Smooth muscle cell (in vitro differentiated cells): ENCODE results near the gene SCMH1. TPM values are rescaled to one million over a fixed set of nuclear protein-coding genes. Genes with fewer than 3 reads are reported as not detected.

Experiments
- DNase-seq: peaks from one replicate; lab custom pipeline; 2025; ENCODE audit not compliant: unreplicated experiment; lab: John Stamatoyannopoulos, UW
- H2AFZ ChIP-seq: fragments of 200-600 bp; sonication (generic); 2 replicates; pipeline ENCODE4 v1.6.0; 2016; ENCODE audit warnings: antibody characterized with exemption, low read depth, mild to moderate bottlenecking
- H3F3A ChIP-seq: fragments of 200-600 bp; sonication (generic); 2 replicates; pipeline ENCODE4 v1.6.0; 2017; ENCODE audit warnings: antibody characterized with exemption, low read depth
- H3K27ac ChIP-seq: fragments of 200-600 bp; sonication (generic); 2 replicates; pipeline ENCODE4 v1.5.1; 2016; ENCODE audit warnings: low read depth, mild to moderate bottlenecking
- H3K27me3 ChIP-seq: fragments of 200-600 bp; sonication (generic); 2 replicates; pipeline ENCODE4 v1.6.1; 2016; ENCODE audit warnings: low read depth, mild to moderate bottlenecking
- H3K36me3 ChIP-seq: fragments of 200-600 bp; sonication (generic); 2 replicates; pipeline ENCODE4 v1.5.1; 2016; ENCODE audit warnings: low read depth
- H3K4me1 ChIP-seq: fragments of 200-600 bp; sonication (generic); 2 replicates; pipeline ENCODE4 v1.5.1; 2016; ENCODE audit warnings: low read depth
- H3K4me2 ChIP-seq: fragments of 200-600 bp; sonication (generic); 2 replicates; pipeline ENCODE4 v1.6.0; 2016; ENCODE audit warnings: mild to moderate bottlenecking
- H3K4me3 ChIP-seq: fragments of 200-600 bp; sonication (generic); 2 replicates; pipeline ENCODE4 v1.5.1; 2016; ENCODE audit warnings: mild to moderate bottlenecking
- H3K79me2 ChIP-seq: fragments of 200-600 bp; sonication (generic); 2 replicates; pipeline ENCODE4 v1.6.0; 2016; ENCODE audit warnings: low read depth, mild to moderate bottlenecking
- H3K9ac ChIP-seq: fragments of 200-600 bp; sonication (generic); 2 replicates; pipeline ENCODE4 v1.6.0; 2016; ENCODE audit warnings: low read depth
- H3K9me3 ChIP-seq: fragments of 200-600 bp; sonication (generic); replicated peaks from 2 replicates; pipeline ENCODE4 v1.5.1; 2016; ENCODE audit warnings: low read depth
- H4K20me1 ChIP-seq: fragments of 200-600 bp; sonication (generic); 2 replicates; pipeline ENCODE4 v1.6.0; 2016; ENCODE audit warnings: low read depth
- WGBS: methylation state at CpG from one replicate; pipeline ENCODE4 v1.1.7; 2016; ENCODE audit warnings: low lambda C conversion rate; 5-methylcytosine and 5-hydroxymethylcytosine counted together
- polyA plus RNA-seq: library from polyadenylated mRNA; unstranded; fragments of >200 nt; fragmentation: Nextera tagmentation; extraction: Ambion mirVana; gene quantifications from 2 replicates; pipeline ENCODE4 v1.2.1, GENCODE V29; 2016
- total RNA-seq: library from RNA; depleted of rRNA; stranded (reverse); fragments of >200 nt; gene quantifications from 2 replicates; pipeline ENCODE4 v1.2.3, GENCODE V29; 2014
- TF ChIP-seq, protein P1 (sequence below): fragments of 200-600 bp; sonication (generic); IDR thresholded peaks from 2 replicates; pipeline ENCODE4 v1.5.1; 2017; ENCODE audit warnings: borderline replicate concordance, mild to moderate bottlenecking, antibody characterized with exemption; ENCODE audit not compliant: insufficient read depth, poor library complexity, severe bottlenecking

Gene SCMH1
- total and polyA plus RNA-seq, 2 experiments from 2014 or later = 24.0 to 46.4 TPM

DNA sequence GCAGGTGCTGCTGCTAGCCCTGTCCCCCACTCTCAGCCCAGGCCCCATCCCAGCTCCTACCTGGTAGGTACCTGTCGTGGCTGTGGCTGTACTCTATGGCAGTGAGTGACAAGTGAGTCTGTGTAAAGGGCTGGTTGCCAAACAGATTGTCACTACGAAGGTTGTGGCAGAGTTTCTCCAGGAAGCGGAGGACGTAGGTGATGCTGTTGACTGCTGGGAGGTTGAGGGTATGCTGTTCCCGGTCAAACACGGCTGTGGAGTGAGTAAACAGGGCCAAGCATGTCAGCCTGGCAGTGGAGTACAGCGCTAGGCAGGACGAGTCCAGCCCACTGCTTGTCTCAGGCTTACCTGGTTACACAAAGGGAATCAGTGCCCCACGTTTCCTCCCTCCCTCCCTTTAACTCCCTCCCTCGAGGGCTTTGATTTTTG is 195.7 kb downstream of the SCMH1 start:
- Histone ChIP-seq H3K36me3 (no peaks in the 10 kb centered on the region), H3K4me1 (no peaks in the 10 kb centered on the region), H3K27ac (no peak overlapping the region), H3F3A (no peaks in the 10 kb centered on the region), H3K4me3 (no peak overlapping the region), H4K20me1 (no peaks in the 10 kb centered on the region), H3K4me2 (no peak overlapping the region), H3K9me3 (no peaks in the 10 kb centered on the region), H3K27me3 (no peaks in the 10 kb centered on the region), H3K9ac (no peak overlapping the region), H3K79me2 (no peaks in the 10 kb centered on the region), H2AFZ (no peak overlapping the region)
- 93% methylated on average over 10 of the region's 10 CpGs for WGBS
- TF ChIP-seq, protein P1, sequence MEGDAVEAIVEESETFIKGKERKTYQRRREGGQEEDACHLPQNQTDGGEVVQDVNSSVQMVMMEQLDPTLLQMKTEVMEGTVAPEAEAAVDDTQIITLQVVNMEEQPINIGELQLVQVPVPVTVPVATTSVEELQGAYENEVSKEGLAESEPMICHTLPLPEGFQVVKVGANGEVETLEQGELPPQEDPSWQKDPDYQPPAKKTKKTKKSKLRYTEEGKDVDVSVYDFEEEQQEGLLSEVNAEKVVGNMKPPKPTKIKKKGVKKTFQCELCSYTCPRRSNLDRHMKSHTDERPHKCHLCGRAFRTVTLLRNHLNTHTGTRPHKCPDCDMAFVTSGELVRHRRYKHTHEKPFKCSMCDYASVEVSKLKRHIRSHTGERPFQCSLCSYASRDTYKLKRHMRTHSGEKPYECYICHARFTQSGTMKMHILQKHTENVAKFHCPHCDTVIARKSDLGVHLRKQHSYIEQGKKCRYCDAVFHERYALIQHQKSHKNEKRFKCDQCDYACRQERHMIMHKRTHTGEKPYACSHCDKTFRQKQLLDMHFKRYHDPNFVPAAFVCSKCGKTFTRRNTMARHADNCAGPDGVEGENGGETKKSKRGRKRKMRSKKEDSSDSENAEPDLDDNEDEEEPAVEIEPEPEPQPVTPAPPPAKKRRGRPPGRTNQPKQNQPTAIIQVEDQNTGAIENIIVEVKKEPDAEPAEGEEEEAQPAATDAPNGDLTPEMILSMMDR = no peak
- DNase-seq = no peak

GRCh38 chr1:41045740-41046139 is 196.4 kb downstream of the SCMH1 start:
- Histone ChIP-seq H3K9ac (no peak overlapping the region), H2AFZ (no peak overlapping the region), H3K4me3 (no peak overlapping the region), H3F3A (no peaks in the 10 kb centered on the region), H3K79me2 (no peaks in the 10 kb centered on the region), H3K4me2 (no peak overlapping the region), H3K27me3 (no peaks in the 10 kb centered on the region), H3K27ac (no peak overlapping the region), H3K36me3 (no peaks in the 10 kb centered on the region), H3K4me1 (no peaks in the 10 kb centered on the region), H3K9me3 (no peaks in the 10 kb centered on the region), H4K20me1 (no peaks in the 10 kb centered on the region)
- TF ChIP-seq, protein P1 = no peak
- DNase-seq = no peak
- 59% methylated on average over 5 of the region's 5 CpGs for WGBS

- no peak for DNase-seq
- Histone ChIP-seq H3K9ac (no peak overlapping the region), H3K4me3 (no peak overlapping the region), H3K4me2 (no peak overlapping the region), H3K36me3 (no peaks in the 10 kb centered on the region), H3K9me3 (no peaks in the 10 kb centered on the region), H4K20me1 (no peaks in the 10 kb centered on the region), H2AFZ (no peak overlapping the region), H3F3A (no peaks in the 10 kb centered on the region), H3K27me3 (no peaks in the 10 kb centered on the region), H3K79me2 (no peaks in the 10 kb centered on the region), H3K27ac (no peak overlapping the region), H3K4me1 (no peaks in the 10 kb centered on the region)
- TF ChIP-seq, protein P1 = no peak
- WGBS = 95% methylated on average over 2 of the region's 2 CpGs
These were observed 197.9 kb downstream of the SCMH1 start for GRCh38 chr1:41044187-41044586.

- H3K27me3 ChIP-seq = no peaks in the 10 kb centered on the region
- H2AFZ ChIP-seq = no peak overlapping the region
- TF ChIP-seq, protein P1 = no peak
- no peaks in the 10 kb centered on the region for H3F3A ChIP-seq
- 88% methylated on average over 3 of the region's 3 CpGs for WGBS
- no peak overlapping the region for H3K4me3 ChIP-seq
- DNase-seq = no peak
- H3K79me2 ChIP-seq = no peaks in the 10 kb centered on the region
- H3K36me3 ChIP-seq = no peaks in the 10 kb centered on the region
- H3K4me2 ChIP-seq = no peak overlapping the region
- H3K4me1 ChIP-seq = no peaks in the 10 kb centered on the region
- no peak overlapping the region for H3K27ac ChIP-seq
- H3K9me3 ChIP-seq = no peaks in the 10 kb centered on the region
- H3K9ac ChIP-seq = no peak overlapping the region
- no peaks in the 10 kb centered on the region for H4K20me1 ChIP-seq
These were observed 200.4 kb downstream of the SCMH1 start for GRCh38 chr1:41041614-41042270.
